Left lung (tissue), 10 donors: Measurements from ENCODE around the gene TNNT2. TPM values are rescaled to one million over a fixed set of nuclear protein-coding genes. Genes with fewer than 3 reads are reported as not detected.

Experiments
- ATAC-seq: fragments of 200-7000 bp; cut with Tn5 transposase; one replicate; pipeline ENCODE4 v1.9.1; 2020; ENCODE audit warnings: moderate library complexity
- DNase-seq, 4 donors: peaks; one replicate each; pipeline ENCODE4 v3.0.0-alpha.2; 2013 to 2020
- H3K27ac ChIP-seq, 2 donors: fragments of 200-600 bp; sonication (generic) in 1 of 2; one replicate each; pipeline versions ENCODE4 v1.5.0 to v1.8.0; 2020 to 2021
- H3K27me3 ChIP-seq, 2 donors: fragments of 200-600 bp; sonication (generic) in 1 of 2; one replicate each; pipeline versions ENCODE4 v1.5.0 to v1.8.0; 2020 to 2021
- H3K36me3 ChIP-seq, 2 donors: fragments of 200-600 bp; sonication (generic) in 1 of 2; one replicate each; pipeline versions ENCODE4 v1.5.0 to v1.8.0; 2020 to 2021
- H3K4me1 ChIP-seq, 2 donors: fragments of 200-600 bp; one replicate each; pipeline ENCODE4 v1.8.0; 2021
- H3K4me3 ChIP-seq, 2 donors: fragments of 200-600 bp; sonication (generic) in 1 of 2; one replicate each; pipeline versions ENCODE4 v1.5.0 to v1.8.0; 2020 to 2021; ENCODE audit warnings: mild to moderate bottlenecking in 1 of 2
- H3K9me3 ChIP-seq, 2 donors: fragments of 200-600 bp; sonication (generic) in 1 of 2; one replicate each; pipeline versions ENCODE4 v1.5.0 to v1.8.0; 2020 to 2021
- CTCF ChIP-seq, 2 donors: fragments of 200-600 bp; sonication (generic) in 1 of 2; IDR thresholded peaks; one replicate each; pipeline versions ENCODE4 v1.5.0 to v1.8.0; 2021; ENCODE audit warnings: antibody characterized with exemption in 2 of 2
- intact Hi-C, 2 donors: fragments of 100-400 bp; cut with DNase I; formaldehyde crosslinking; loops; one replicate each; pipeline versions ENCODE4 v1.11.2 to v1.14.2; 2022
- polyA plus RNA-seq, 6 donors: library from polyadenylated mRNA; unstranded; fragments of 120-200 nt; gene quantifications; one replicate each; pipeline ENCODE4 v1.2.1, GENCODE V29; 2013; ENCODE audit not compliant: insufficient read length in 6 of 6
- total RNA-seq, 2 donors: library from RNA; stranded (reverse); fragmentation: NEBNext Ultra II Directional; extraction: Animal tissue kit (Norgen Biotek cat#: 25700); gene quantifications; one replicate each; pipeline ENCODE4 v1.2.1, GENCODE V29; 2021
- donor health status: DM: no; HTN: yes; CAD: no.
- donor health status: DM: no; HTN: no; CAD: no.

TNNT2 gene
- total and polyA plus RNA-seq, 8 donors = 3.2 to 6.5 (median 5.1) TPM

- peak; percentile 33 to 80 (median 69) for DNase-seq
- no peak for TF ChIP-seq CTCF (IDR thresholded peaks at IDR 0.05)
- Histone ChIP-seq H3K27me3 (peaks cover 0 to 14% of the 10 kb centered on the region in 2 donors), H3K36me3 (no peaks in the 10 kb centered on the region), H3K4me3 (no peak overlapping the region), H3K27ac (peak overlapping the region; percentile 1 to 76), H3K9me3 (no peaks in the 10 kb centered on the region), H3K4me1 (peaks cover 9 to 44% of the 10 kb centered on the region in 2 donors)
- intact Hi-C loops = no loop called here
- peak; percentile 82 for ATAC-seq
Observed at GRCh38 chr1:201309416-201309815, 68.1 kb downstream of the TNNT2 start.

Other genes starting within 250 kb of the TNNT2 start
- gene TMEM9, start 223.2 kb downstream of the TNNT2 start, total RNA-seq = 10 to 100 TPM; 64.0 to 74.3 TPM
- gene TMEM9, start 223.2 kb downstream of the TNNT2 start, polyA plus RNA-seq = 100 to 1,000 TPM; 131 to 148 (median 135) TPM
- gene IGFN1, start 186.9 kb downstream of the TNNT2 start, total RNA-seq = 1 to 10 TPM in 1 of 2 donors, under 1 TPM in 1; 0.97 to 3.0 TPM
- gene IGFN1, start 186.9 kb downstream of the TNNT2 start, polyA plus RNA-seq = 1 to 10 TPM in 2 of 6 donors, under 1 TPM in 4; 0.60 to 1.5 (median 0.82) TPM
- gene PKP1, start 94.2 kb downstream of the TNNT2 start, total RNA-seq = 1 to 10 TPM; 2.1 to 2.8 TPM
- gene PKP1, start 94.2 kb downstream of the TNNT2 start, polyA plus RNA-seq = under 1 TPM; 0.17 to 0.29 (median 0.18) TPM
- 10 to 100 TPM; 20.1 to 37.6 TPM for gene LAD1, start 21.6 kb upstream of the TNNT2 start, total RNA-seq
- 10 to 100 TPM; 11.5 to 12.6 (median 11.8) TPM for gene LAD1, start 21.6 kb upstream of the TNNT2 start, polyA plus RNA-seq
- gene TNNI1, start 44.0 kb upstream of the TNNT2 start, total RNA-seq = under 1 TPM in 1 of 2 donors, not detected in 1; 0.38 TPM
- under 1 TPM; 0.34 to 0.87 (median 0.61) TPM for gene TNNI1, start 44.0 kb upstream of the TNNT2 start, polyA plus RNA-seq
- gene PHLDA3, start 91.5 kb upstream of the TNNT2 start, total RNA-seq = 10 to 100 TPM; 46.8 to 82.7 TPM
- 10 to 100 TPM; 11.1 to 20.4 (median 14.8) TPM for gene PHLDA3, start 91.5 kb upstream of the TNNT2 start, polyA plus RNA-seq
- gene CSRP1, start 129.4 kb upstream of the TNNT2 start, total RNA-seq = 100 to 1,000 TPM; 216 to 235 TPM
- gene CSRP1, start 129.4 kb upstream of the TNNT2 start, polyA plus RNA-seq = 100 to 1,000 TPM; 215 to 360 (median 264) TPM
- gene NAV1, start 161.4 kb upstream of the TNNT2 start, total RNA-seq = 10 to 100 TPM; 37.9 to 41.5 TPM
- 10 to 100 TPM; 20.2 to 28.7 (median 26.6) TPM for gene NAV1, start 161.4 kb upstream of the TNNT2 start, polyA plus RNA-seq